GM20000 (cell line): ENCODE measurements around the gene MCM7.

Experiments
- DNase-seq: peaks from one replicate; pipeline ENCODE4 v3.0.0; 2012; ENCODE audit warnings: low spot score
- CTCF ChIP-seq: IDR thresholded peaks from 2 replicates; pipeline ENCODE4 v1.5.1; 2012; ENCODE audit warnings: mild to moderate bottlenecking, control low read depth; ENCODE audit errors: extremely low read depth, missing control alignments

Gene MCM7

DNA sequence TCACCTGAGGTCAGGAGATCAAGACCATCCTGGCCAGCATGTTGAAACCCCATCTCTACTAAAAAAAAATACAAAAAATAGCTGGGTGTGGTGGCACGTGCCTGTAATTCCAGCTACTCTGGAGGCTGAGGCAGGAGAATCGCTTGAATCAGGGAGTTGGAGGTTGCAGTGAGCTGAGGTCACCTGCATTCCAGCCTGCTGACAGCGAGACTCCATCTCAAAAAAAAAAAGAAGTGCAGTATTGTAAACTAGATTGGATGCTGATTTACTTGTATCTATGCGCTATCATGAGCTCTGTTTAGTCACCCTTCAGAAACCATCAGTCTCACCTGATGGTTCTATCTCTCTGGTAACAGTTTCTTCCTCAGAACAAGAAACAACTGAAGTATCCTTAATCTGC is 37.8 kb downstream of the MCM7 start:
- no peak for TF ChIP-seq CTCF
- no peak for DNase-seq

DNA sequence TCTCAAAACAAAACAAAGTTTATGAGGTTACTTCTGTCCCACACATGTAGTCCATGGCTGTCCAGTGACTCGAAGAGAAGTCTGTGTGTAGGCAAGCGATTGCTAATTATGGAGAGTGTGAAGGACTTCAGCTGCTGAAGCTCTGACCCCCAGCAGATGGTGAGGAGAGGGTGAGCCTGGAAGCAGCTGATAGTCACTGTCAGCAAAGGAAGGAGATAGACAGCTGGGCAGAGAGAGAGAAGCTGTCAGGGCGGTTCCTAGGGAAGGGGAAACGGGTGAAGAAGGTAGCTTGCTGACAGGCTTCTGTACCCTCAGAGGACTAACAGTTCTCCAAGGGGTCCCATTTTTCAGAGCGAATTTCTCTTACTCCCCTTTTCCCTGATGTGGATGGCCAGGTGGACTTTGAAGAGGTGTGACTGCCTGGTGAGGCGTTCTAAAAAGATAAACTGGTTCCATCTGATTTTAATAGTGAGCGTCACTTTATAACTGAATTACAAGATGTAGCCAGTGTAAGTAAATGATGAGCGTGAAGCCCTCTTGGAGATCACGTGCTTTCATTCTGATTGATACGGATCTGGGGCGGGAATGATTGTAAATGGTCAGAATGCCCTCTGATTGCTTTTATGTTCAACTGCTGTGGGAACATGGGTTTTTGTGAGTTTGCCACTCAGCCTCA is 39.5 kb downstream of the MCM7 start:
- DNase-seq: no peak
- TF ChIP-seq CTCF: no peak

DNA sequence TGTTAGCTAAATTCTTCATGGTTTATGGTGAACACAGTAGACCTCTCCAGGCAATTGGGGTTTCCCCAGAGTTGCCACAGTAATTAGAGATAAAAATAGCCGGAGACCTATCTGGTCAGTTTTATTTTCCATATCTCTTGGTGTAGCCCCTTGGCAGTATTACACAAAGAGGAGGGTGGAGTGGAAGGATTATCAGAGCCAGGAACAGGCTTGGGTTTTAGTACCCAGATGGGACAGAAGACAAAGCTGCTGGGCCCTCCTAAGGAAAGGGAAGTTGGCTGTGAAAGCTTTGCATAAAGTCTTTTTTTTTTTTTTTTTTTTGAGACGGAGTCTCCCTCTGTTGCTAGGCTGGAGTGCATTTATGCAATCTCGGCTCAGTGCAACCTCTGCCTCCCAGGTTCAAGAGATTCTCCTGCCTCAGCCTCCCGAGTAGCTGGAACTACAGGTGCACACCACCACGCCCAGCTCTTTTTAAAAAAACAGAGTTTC is 41.9 kb downstream of the MCM7 start:
- no peak for TF ChIP-seq CTCF
- peak; percentile 15 for DNase-seq

GRCh38 chr7:100057006-100057405 is 44.2 kb downstream of the MCM7 start:
- no peak for DNase-seq
- TF ChIP-seq CTCF: no peak

DNA sequence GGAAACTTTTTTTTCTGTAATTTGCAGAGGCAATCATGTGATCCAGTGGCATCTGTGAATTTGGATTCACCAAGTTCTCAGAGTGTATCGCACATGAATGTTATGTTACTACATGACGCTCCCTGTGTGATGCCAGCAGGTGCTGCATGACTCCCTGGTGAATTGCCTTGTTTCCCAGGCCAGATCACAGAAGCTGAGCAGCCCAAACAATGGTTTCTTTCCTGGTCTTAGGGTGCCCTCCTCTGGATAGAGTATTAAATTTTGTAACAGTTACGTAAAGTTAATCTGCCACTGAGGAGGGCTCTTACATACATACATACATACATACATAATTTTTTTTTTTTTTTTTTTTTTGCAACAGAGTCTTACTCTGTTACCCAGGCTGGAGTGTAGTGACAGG is 48.0 kb downstream of the MCM7 start:
- DNase-seq: peak; percentile 40
- no peak for TF ChIP-seq CTCF

- DNase-seq: no peak
- TF ChIP-seq CTCF: no peak
Observed at GRCh38 chr7:100051611-100052010, 49.6 kb downstream of the MCM7 start.

- peak; percentile 84 for DNase-seq
- TF ChIP-seq CTCF: no peak
Observed at GRCh38 chr7:100049441-100050291, 51.5 kb downstream of the MCM7 start, which contains the start of gene ZSCAN21. Gene ZSCAN21, plus strand, starts transcription at chr7:100049774. Its CDS starts 7,233 bp downstream, at chr7:100057007.
